Retinal pigment epithelial cell (primary cell): Measurements from ENCODE around the gene C16orf89.

Experiments used
- DNase-seq: peaks from one replicate; pipeline ENCODE4 v3.0.0-alpha.2; 2010; ENCODE audit warnings: low read depth
- H3K4me3 ChIP-seq: 2 replicates; pipeline ENCODE4 v1.5.1; 2011; ENCODE audit warnings: mild to moderate bottlenecking, low read length, control low read depth, moderate library complexity
- TF ChIP-seq, protein P1 (sequence below): conservative IDR thresholded peaks from 2 replicates; pipeline ENCODE4 v1.5.1; 2011; ENCODE audit warnings: low read depth, low read length, control low read depth, inconsistent platforms

Gene C16orf89

DNA sequence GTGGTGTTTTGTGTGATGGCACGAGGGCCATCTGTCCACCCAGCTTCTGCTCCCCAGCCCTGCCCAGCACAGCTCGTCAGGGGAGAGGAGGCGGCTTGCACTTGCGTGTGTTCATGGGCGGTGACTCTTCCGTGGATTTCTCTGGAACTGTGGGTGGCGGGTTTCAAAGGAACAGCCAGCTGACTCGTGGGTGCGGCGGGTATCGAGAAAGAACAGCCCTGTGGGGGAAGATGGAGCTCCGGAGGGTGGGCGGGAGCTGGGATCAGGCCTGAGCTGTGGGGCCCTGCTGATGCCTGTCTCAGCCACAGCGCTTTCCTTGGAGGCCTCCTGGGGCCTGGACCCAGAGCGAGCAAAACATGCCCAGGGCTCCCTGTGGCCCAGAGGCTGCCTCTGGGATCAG lies 45.2 kb downstream of the C16orf89 start:
- no peak for DNase-seq
- no peak overlapping the region for H3K4me3 ChIP-seq
- TF ChIP-seq, protein P1, sequence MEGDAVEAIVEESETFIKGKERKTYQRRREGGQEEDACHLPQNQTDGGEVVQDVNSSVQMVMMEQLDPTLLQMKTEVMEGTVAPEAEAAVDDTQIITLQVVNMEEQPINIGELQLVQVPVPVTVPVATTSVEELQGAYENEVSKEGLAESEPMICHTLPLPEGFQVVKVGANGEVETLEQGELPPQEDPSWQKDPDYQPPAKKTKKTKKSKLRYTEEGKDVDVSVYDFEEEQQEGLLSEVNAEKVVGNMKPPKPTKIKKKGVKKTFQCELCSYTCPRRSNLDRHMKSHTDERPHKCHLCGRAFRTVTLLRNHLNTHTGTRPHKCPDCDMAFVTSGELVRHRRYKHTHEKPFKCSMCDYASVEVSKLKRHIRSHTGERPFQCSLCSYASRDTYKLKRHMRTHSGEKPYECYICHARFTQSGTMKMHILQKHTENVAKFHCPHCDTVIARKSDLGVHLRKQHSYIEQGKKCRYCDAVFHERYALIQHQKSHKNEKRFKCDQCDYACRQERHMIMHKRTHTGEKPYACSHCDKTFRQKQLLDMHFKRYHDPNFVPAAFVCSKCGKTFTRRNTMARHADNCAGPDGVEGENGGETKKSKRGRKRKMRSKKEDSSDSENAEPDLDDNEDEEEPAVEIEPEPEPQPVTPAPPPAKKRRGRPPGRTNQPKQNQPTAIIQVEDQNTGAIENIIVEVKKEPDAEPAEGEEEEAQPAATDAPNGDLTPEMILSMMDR: no peak

DNA sequence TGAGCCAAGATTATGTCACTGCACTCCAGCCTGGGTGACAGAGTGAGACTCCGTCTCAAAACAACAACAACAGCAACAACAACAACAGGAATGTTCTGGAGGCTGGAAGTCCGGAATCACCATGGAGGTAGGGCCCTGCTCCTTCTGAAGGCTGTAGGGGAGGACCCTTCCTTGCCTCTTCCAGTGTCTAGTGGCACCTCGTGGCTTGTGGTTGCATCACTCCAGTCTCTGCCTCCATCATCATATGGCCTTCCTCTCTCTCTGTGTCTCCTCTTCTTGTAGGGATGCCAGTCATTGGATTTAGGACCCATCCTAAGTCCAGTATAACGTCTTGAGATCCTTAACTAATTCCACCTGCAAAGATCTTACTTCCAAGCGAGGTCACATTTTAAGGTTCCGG lies 46.0 kb downstream of the C16orf89 start:
- TF ChIP-seq, protein P1: no peak
- no peak for DNase-seq

DNA sequence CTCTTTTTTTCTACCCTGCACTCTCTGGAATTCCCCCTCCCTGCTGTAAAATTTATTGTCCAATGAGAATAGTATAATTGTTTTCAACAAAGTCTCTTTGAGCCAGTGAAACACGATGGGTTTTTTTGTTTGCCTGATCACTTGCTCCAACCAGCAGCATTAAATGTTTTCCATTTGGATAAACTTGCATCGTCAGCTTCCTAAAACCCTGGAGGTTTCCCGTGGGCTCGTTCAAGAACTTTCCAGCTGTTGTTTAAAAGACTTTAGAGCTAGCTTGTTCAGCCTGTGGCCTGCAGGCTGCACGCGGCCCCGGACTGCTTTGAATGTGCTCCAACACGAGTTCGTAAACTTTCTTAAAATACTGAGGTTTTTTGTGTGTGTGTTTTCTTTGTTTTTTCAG lies 47.0 kb downstream of the C16orf89 start:
- TF ChIP-seq, protein P1: no peak
- no peak for DNase-seq
- H3K4me3 ChIP-seq: no peak overlapping the region

More for the DNA sequence above, 46.0 kb downstream of the C16orf89 start:
- H3K4me3 ChIP-seq: no peak overlapping the region

DNA sequence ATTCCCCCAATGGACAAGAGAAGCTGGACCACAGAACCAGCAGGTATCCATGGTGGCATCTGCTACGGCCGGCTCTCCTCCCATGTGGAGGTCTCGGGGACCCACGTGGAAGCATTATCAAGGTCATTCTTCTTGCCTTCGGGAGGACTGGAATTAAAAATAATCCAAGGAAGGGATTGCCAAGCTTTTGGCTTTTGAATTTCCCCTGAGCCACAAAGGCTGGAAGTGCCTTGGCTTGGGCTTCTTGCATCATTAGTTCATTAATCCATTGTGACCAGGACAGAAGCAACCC lies 48.1 kb downstream of the C16orf89 start:
- no peak for DNase-seq
- no peak overlapping the region for H3K4me3 ChIP-seq
- TF ChIP-seq, protein P1: no peak

DNA sequence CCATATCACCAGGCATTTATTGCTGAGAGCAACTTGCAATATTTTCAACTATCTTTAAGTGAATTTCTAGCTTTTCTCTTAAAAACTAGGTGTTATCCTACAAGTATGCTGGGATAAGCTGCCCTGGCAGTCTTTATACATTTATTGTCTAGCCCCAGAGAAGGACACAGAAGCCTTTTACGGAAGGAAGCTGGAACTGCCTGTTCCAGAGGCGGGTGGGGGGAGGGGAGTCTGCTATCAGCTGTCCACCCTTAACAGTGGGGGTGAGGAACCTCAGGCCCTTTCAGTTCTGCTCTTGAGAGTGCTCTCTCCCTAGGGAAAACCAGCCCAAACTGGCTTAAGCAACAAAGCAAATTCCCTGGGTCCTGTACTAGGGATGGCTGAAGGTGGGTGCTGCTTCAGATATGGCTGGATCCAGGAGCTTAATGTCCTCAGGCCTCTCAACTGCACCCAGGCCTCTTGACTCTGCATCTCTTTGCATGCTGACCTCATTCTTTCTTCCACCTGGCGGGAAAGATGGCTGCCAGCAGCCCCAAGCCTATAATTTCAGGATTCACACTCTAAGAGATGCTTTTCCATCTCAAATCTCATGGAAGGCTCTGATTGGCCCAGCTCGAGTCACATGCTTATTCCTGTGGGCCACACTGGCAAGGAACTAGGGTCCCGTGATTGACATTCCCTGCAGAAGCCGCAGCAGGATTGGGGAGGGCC lies 48.6 kb downstream of the C16orf89 start:
- no peak for DNase-seq
- no peak overlapping the region for H3K4me3 ChIP-seq
- TF ChIP-seq, protein P1: no peak

DNA sequence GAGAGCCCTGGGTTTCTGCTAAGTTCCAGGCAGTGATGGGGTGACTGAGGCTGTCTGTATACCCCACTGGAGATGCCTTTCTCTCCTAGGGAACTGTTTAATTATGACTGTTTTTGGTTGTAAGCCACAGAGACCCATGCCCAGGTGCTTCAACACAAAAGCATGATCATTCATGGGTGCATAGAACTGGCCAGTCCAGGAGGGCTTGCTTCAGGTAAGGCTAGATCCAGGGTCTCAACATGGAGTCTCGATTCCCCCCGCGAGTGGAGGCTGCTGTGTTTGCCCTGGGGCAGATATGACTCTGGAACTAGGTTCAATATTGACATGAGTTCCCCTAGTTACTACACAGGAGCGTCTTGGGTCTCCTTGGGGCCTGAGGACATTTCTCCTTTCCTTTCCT lies 49.9 kb downstream of the C16orf89 start:
- H3K4me3 ChIP-seq: no peak overlapping the region
- TF ChIP-seq, protein P1: no peak
- DNase-seq: no peak

DNA sequence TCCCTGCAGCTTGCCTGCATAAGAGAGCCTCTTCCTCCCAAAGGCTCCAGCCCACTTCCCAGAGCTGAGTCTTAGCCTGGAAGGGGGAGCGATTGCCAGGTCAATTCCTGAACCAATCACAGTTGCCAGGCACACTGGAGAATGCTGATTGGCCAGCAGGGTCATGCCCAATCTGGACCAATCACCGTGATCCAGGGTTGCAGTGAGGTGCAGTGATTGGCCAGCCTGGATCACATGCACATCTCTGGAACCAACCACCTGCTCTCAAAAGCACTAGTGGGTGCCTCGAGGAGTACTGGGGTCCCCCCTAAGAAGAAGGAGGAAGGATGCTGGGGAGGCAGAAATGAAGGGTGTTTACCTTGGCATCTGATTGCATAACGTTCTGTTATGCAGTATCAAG lies 50.4 kb downstream of the C16orf89 start:
- H3K4me3 ChIP-seq: no peak overlapping the region
- no peak for DNase-seq

More for the DNA sequence above, 50.4 kb downstream of the C16orf89 start:
- TF ChIP-seq, protein P1: no peak
